Karpas-422 (cell line): ENCODE results near the gene SRMS. TPM values are rescaled to one million over a fixed set of nuclear protein-coding genes. Genes with fewer than 3 reads are reported as not detected.

ENCODE experiments used
- DNase-seq: peaks from one replicate; pipeline ENCODE4 v3.0.0-alpha.2; 2015
- H2AFZ ChIP-seq: fragments of 200-600 bp; sonication (generic); 2 replicates; pipeline ENCODE4 v1.6.1; 2014; ENCODE audit warnings: antibody characterized with exemption, low read length, mixed read lengths
- H3K27ac ChIP-seq: fragments of 200-600 bp; sonication (generic); 2 replicates; pipeline ENCODE4 v1.5.1; 2014; ENCODE audit warnings: mild to moderate bottlenecking, low read length, moderate library complexity
- H3K27me3 ChIP-seq: fragments of 200-600 bp; sonication (generic); 2 replicates; pipeline ENCODE4 v1.6.1; 2014; ENCODE audit warnings: low read length, mixed read lengths
- H3K36me3 ChIP-seq: fragments of 200-600 bp; sonication (generic); 2 replicates; pipeline ENCODE4 v1.6.1; 2014; ENCODE audit warnings: low read length, mixed read lengths; ENCODE audit not compliant: insufficient read depth
- H3K4me1 ChIP-seq: fragments of 200-600 bp; sonication (generic); 2 replicates; pipeline ENCODE4 v1.6.1; 2014; ENCODE audit warnings: mild to moderate bottlenecking, low read length, mixed read lengths
- H3K4me2 ChIP-seq: fragments of 200-600 bp; sonication (generic); 2 replicates; pipeline ENCODE4 v1.6.1; 2014; ENCODE audit warnings: low read length, low read depth, mild to moderate bottlenecking; ENCODE audit not compliant: poor library complexity, severe bottlenecking
- H3K4me3 ChIP-seq: fragments of 200-600 bp; sonication (generic); 2 replicates; pipeline ENCODE4 v1.5.1; 2014; ENCODE audit warnings: mild to moderate bottlenecking, antibody characterized with exemption, low read length, mixed read lengths
- H3K79me2 ChIP-seq: fragments of 200-600 bp; sonication (generic); 2 replicates; pipeline ENCODE4 v1.6.1; 2014; ENCODE audit warnings: mild to moderate bottlenecking, low read length, mixed read lengths
- H3K9ac ChIP-seq: fragments of 200-600 bp; sonication (generic); 2 replicates; pipeline ENCODE4 v1.6.0; 2014; ENCODE audit warnings: low read length
- H3K9me2 ChIP-seq: fragments of 200-600 bp; sonication (generic), shearing (Covaris generic); replicated peaks from 2 replicates; pipeline ENCODE4 v1.6.0; 2014; ENCODE audit warnings: mild to moderate bottlenecking, low read length, moderate library complexity; ENCODE audit not compliant: insufficient read depth
- H3K9me3 ChIP-seq: fragments of 300-700, 200-600 bp; sonication (generic); 2 replicates; pipeline ENCODE4 v1.6.1; 2014; ENCODE audit warnings: low read length, mixed read lengths
- H4K20me1 ChIP-seq: fragments of 200-600 bp; sonication (generic); 2 replicates; pipeline ENCODE4 v1.6.1; 2014; ENCODE audit warnings: mild to moderate bottlenecking, antibody characterized with exemption, low read length, low read depth; ENCODE audit not compliant: insufficient read depth
- total RNA-seq: library from RNA; depleted of rRNA; stranded (reverse); fragments of >200 nt; shearing (Covaris generic); gene quantifications from 2 replicates; pipeline ENCODE4 v1.2.3, GENCODE V29; 2014; ENCODE audit warnings: low replicate concordance; rRNA removed

Gene SRMS
- total RNA-seq: not detected in 2 replicates

- Histone ChIP-seq H3K27ac (no peak within 1 kb of the TSS), H3K9me2 (no peaks in the 10 kb centered on the region), H3K36me3 (no peaks in the 10 kb centered on the region), H3K9ac (no peak within 1 kb of the TSS; the same call in 1 of the 2 replicates), H2AFZ (no peak within 1 kb of the TSS), H3K4me1 (peaks cover 51% of the 10 kb centered on the region), H3K4me3 (no peak within 1 kb of the TSS), H4K20me1 (peaks cover 6% of the 10 kb centered on the region; the same call in 1 of the 2 replicates), H3K27me3 (no peaks in the 10 kb centered on the region), H3K4me2 (peak within 1 kb of the TSS; percentile 40), H3K9me3 (no peaks in the 10 kb centered on the region), H3K79me2 (no peaks in the 10 kb centered on the region)
- DNase-seq: no peak
Measured at GRCh38 chr20:63547725-63548480, at the start of gene SRMS. SRMS (minus strand) TSS chr20:63547749; CDS start chr20:63547463, 286 bp downstream.

GRCh38 chr20:63596423-63596822 lies 48.9 kb upstream of the SRMS start:
- H3K9ac ChIP-seq: no peak overlapping the region
- no peaks in the 10 kb centered on the region for H3K9me3 ChIP-seq
- no peak overlapping the region for H3K4me3 ChIP-seq
- no peaks in the 10 kb centered on the region for H3K9me2 ChIP-seq
- H3K27me3 ChIP-seq: no peaks in the 10 kb centered on the region
- H3K79me2 ChIP-seq: no peaks in the 10 kb centered on the region
- H3K27ac ChIP-seq: no peak overlapping the region
- no peak for DNase-seq
- H3K4me2 ChIP-seq: no peak overlapping the region
- no peaks in the 10 kb centered on the region for H3K4me1 ChIP-seq
- H4K20me1 ChIP-seq: no peaks in the 10 kb centered on the region
- H2AFZ ChIP-seq: no peak overlapping the region
- H3K36me3 ChIP-seq: no peaks in the 10 kb centered on the region; the same call in 1 of the 2 replicates

GRCh38 chr20:63595416-63596127 lies 48.0 kb upstream of the SRMS start:
- no peaks in the 10 kb centered on the region for H3K27me3 ChIP-seq
- H4K20me1 ChIP-seq: no peaks in the 10 kb centered on the region
- no peak overlapping the region for H3K4me2 ChIP-seq
- H3K4me3 ChIP-seq: no peak overlapping the region
- H2AFZ ChIP-seq: no peak overlapping the region
- H3K9me3 ChIP-seq: no peaks in the 10 kb centered on the region
- H3K36me3 ChIP-seq: no peaks in the 10 kb centered on the region
- no peak overlapping the region for H3K27ac ChIP-seq
- DNase-seq: no peak
- H3K9ac ChIP-seq: no peak overlapping the region
- H3K4me1 ChIP-seq: no peaks in the 10 kb centered on the region
- no peaks in the 10 kb centered on the region for H3K79me2 ChIP-seq
- no peaks in the 10 kb centered on the region for H3K9me2 ChIP-seq

GRCh38 chr20:63594043-63594561 lies 46.6 kb upstream of the SRMS start:
- no peaks in the 10 kb centered on the region for H3K79me2 ChIP-seq
- DNase-seq: no peak
- no peaks in the 10 kb centered on the region for H3K4me1 ChIP-seq
- H3K4me3 ChIP-seq: no peak overlapping the region
- H3K9me3 ChIP-seq: no peaks in the 10 kb centered on the region
- no peak overlapping the region for H2AFZ ChIP-seq
- no peaks in the 10 kb centered on the region for H3K9me2 ChIP-seq
- no peak overlapping the region for H3K4me2 ChIP-seq
- no peak overlapping the region for H3K9ac ChIP-seq
- H4K20me1 ChIP-seq: no peaks in the 10 kb centered on the region
- no peak overlapping the region for H3K27ac ChIP-seq
- no peaks in the 10 kb centered on the region for H3K27me3 ChIP-seq
- no peaks in the 10 kb centered on the region for H3K36me3 ChIP-seq

GRCh38 chr20:63592661-63593060 lies 45.1 kb upstream of the SRMS start:
- H3K4me1 ChIP-seq: no peaks in the 10 kb centered on the region
- no peak overlapping the region for H2AFZ ChIP-seq
- no peaks in the 10 kb centered on the region for H3K9me3 ChIP-seq
- no peak for DNase-seq
- H3K4me2 ChIP-seq: no peak overlapping the region
- no peak overlapping the region for H3K27ac ChIP-seq
- no peaks in the 10 kb centered on the region for H3K79me2 ChIP-seq
- no peak overlapping the region for H3K4me3 ChIP-seq
- no peaks in the 10 kb centered on the region for H3K9me2 ChIP-seq
- no peaks in the 10 kb centered on the region for H4K20me1 ChIP-seq
- no peak overlapping the region for H3K9ac ChIP-seq
- H3K27me3 ChIP-seq: no peaks in the 10 kb centered on the region
- H3K36me3 ChIP-seq: no peaks in the 10 kb centered on the region

- no peak overlapping the region for H3K27ac ChIP-seq
- H3K4me2 ChIP-seq: no peak overlapping the region
- no peak for DNase-seq
- no peaks in the 10 kb centered on the region for H3K79me2 ChIP-seq
- H2AFZ ChIP-seq: no peak overlapping the region
- H3K9me2 ChIP-seq: no peaks in the 10 kb centered on the region
- no peaks in the 10 kb centered on the region for H4K20me1 ChIP-seq
- H3K4me3 ChIP-seq: no peak overlapping the region
- no peaks in the 10 kb centered on the region for H3K36me3 ChIP-seq
- H3K27me3 ChIP-seq: no peaks in the 10 kb centered on the region
- no peak overlapping the region for H3K9ac ChIP-seq
- no peaks in the 10 kb centered on the region for H3K9me3 ChIP-seq
- no peaks in the 10 kb centered on the region for H3K4me1 ChIP-seq
Measured at GRCh38 chr20:63591786-63592355, 44.3 kb upstream of the SRMS start.

GRCh38 chr20:63591147-63591533 lies 43.6 kb upstream of the SRMS start:
- H4K20me1 ChIP-seq: no peaks in the 10 kb centered on the region
- H2AFZ ChIP-seq: no peak overlapping the region
- no peaks in the 10 kb centered on the region for H3K9me3 ChIP-seq
- DNase-seq: no peak
- no peak overlapping the region for H3K4me2 ChIP-seq
- no peak overlapping the region for H3K4me3 ChIP-seq
- H3K9ac ChIP-seq: no peak overlapping the region
- H3K36me3 ChIP-seq: no peaks in the 10 kb centered on the region
- H3K4me1 ChIP-seq: no peaks in the 10 kb centered on the region
- H3K27me3 ChIP-seq: no peaks in the 10 kb centered on the region
- no peak overlapping the region for H3K27ac ChIP-seq
- H3K79me2 ChIP-seq: no peaks in the 10 kb centered on the region
- no peaks in the 10 kb centered on the region for H3K9me2 ChIP-seq
